ENCODE measurements around the gene WIPF2. TPM values are rescaled to one million over a fixed set of nuclear protein-coding genes. Genes with fewer than 3 reads are reported as not detected.

Gene WIPF2
- total and polyA plus RNA-seq, 2 donors (not counting 3 experiments of a cell fraction or from before 2014, with no cell fraction given) = 8.4 to 30.4 TPM

- H3K9ac ChIP-seq (replicated peaks; ENCODE audit: extremely low read depth, insufficient read depth, low read length) = no peak overlapping the region
- H3K9me3 ChIP-seq (replicated peaks; ENCODE audit: control insufficient read depth, insufficient read depth, low read length) = no peaks in the 10 kb centered on the region
- dilution Hi-C loops (cut with MboI; ENCODE audit: extremely low pct_ligation_motif_present, low sequenced_read_pairs) (no loop called here), intact Hi-C loops (cut with micrococcal nuclease) (no loop called here)
- H3K4me2 ChIP-seq (ENCODE audit: insufficient read depth, low read length) = no peak overlapping the region
- TF ChIP-seq POLR2A (IDR thresholded peaks at IDR 0.05; ENCODE audit: low read depth, low read length) (no peak), GATA2 (IDR thresholded peaks at IDR 0.05; ENCODE audit: insufficient read depth, insufficient read length, low read depth, low read length) (no peak), POLR2AphosphoS5 (IDR thresholded peaks at IDR 0.05; ENCODE audit: insufficient read depth, low read depth, low read length) (no peak), CTCF (IDR thresholded peaks at IDR 0.05; ENCODE audit: extremely low read depth in 1 of 2, insufficient read depth in 1 of 2, low read depth in 1 of 2, low read length in 2 of 2) (no peak), FOS (IDR thresholded peaks at IDR 0.05; ENCODE audit: borderline replicate concordance, insufficient read depth, low read length) (no peak), MAX (IDR thresholded peaks at IDR 0.05; ENCODE audit: insufficient read depth, insufficient read length) (no peak), EZH2 (IDR thresholded peaks at IDR 0.05; ENCODE audit: borderline replicate concordance, low read depth, low read length, severe bottlenecking) (no peak), JUN (IDR thresholded peaks at IDR 0.05; ENCODE audit: borderline replicate concordance, insufficient read depth, insufficient read length, low read depth) (no peak), MYC (IDR thresholded peaks at IDR 0.05; ENCODE audit: low read depth, low read length) (no peak)
- ChIA-PET POLR2A (interaction anchor here (0.8 kb wide), 1 partner anchor 9 kb away, joined by 3 read pairs; no protein-coding TSS in a partner anchor), CTCF (interaction anchor here (0.6 to 3.5 kb wide), 9 partner anchors 9 to 32 kb away, joined by 3 to 14 read pairs (median 3); no protein-coding TSS in a partner anchor)
- H3K4me3 ChIP-seq (replicated peaks in 1 of 3; ENCODE audit: insufficient read depth in 1 of 3, low read depth in 1 of 3, low read length in 3 of 3) = no peak overlapping the region
- H3K36me3 ChIP-seq (ENCODE audit: control insufficient read depth in 2 of 2, extremely low read depth in 1 of 2, insufficient read depth in 2 of 2, low read length in 2 of 2) = peaks cover 0 to 1% of the 10 kb centered on the region in 2 experiments
- peaks cover 65% of the 10 kb centered on the region for H3K4me1 ChIP-seq (ENCODE audit: control insufficient read depth, extremely low read depth, insufficient read depth, low read length)
- H3K27me3 ChIP-seq (ENCODE audit: control insufficient read depth in 2 of 2, insufficient read depth in 2 of 2, low read length in 2 of 2) = no peaks in the 10 kb centered on the region
- peak overlapping the region; percentile 44 for H3K27ac ChIP-seq (ENCODE audit: insufficient read depth, low read depth, low read length)
- DNase-seq (ENCODE audit: low read depth, low spot score) (peak; percentile 45), FAIRE-seq (peak; percentile 69)
- H3K79me2 ChIP-seq (ENCODE audit: control insufficient read depth, insufficient read depth, low read length) = peaks cover 76% of the 10 kb centered on the region
- H2AFZ ChIP-seq (ENCODE audit: low read depth, low read length) = no peak overlapping the region
- no TSS peak for BruUV-seq (replicated peaks)
- no peaks in the 10 kb centered on the region for H3K9me1 ChIP-seq (replicated peaks; ENCODE audit: control insufficient read depth, extremely low read depth, insufficient read depth, low read length)
- no peaks in the 10 kb centered on the region for H4K20me1 ChIP-seq (replicated peaks; ENCODE audit: control insufficient read depth, extremely low read depth, insufficient read depth, low read length)
Measured at GRCh38 chr17:40326014-40326831, 107.1 kb downstream of the WIPF2 start.

Data from endothelial cell of umbilical vein (primary cell).